ENCODE data around the gene LRRC53.

DNA sequence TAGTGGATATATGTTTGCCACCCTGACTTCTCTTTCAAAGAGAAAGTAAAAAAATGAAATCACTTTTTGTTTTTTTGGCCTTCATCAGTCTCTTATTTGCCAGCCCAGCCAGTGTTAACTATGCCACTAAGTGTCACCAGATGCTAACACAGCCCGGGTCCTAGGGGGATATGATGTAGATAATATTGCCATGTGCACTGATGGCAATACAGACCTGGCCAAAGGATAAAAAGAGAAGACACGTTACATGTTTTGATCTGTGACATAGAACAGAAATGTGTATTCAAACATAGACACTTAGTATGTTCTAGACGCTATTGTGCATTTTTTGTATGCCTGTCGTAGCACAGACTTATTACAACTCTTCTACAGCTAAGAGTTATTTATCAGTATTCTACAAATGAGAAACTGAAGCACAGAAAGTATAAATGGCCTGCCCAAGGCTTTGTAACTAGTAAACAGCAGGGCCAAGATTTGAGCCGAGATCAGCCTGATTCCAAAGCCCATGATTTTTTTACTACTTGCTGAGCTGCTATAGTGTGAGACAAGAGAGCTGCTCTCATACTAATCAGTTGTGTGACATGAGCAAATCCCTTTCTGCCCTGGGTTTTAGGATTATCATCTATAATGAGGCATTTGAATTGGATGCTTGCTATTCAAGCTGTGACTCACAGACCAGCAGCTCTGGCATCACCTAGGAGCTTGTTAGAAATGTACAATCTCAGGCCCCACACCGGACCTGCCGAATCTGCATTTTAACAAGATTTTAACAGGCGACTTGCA lies 6.3 kb downstream of the LRRC53 start:
- TF ChIP-seq, protein P1, sequence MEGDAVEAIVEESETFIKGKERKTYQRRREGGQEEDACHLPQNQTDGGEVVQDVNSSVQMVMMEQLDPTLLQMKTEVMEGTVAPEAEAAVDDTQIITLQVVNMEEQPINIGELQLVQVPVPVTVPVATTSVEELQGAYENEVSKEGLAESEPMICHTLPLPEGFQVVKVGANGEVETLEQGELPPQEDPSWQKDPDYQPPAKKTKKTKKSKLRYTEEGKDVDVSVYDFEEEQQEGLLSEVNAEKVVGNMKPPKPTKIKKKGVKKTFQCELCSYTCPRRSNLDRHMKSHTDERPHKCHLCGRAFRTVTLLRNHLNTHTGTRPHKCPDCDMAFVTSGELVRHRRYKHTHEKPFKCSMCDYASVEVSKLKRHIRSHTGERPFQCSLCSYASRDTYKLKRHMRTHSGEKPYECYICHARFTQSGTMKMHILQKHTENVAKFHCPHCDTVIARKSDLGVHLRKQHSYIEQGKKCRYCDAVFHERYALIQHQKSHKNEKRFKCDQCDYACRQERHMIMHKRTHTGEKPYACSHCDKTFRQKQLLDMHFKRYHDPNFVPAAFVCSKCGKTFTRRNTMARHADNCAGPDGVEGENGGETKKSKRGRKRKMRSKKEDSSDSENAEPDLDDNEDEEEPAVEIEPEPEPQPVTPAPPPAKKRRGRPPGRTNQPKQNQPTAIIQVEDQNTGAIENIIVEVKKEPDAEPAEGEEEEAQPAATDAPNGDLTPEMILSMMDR (IDR thresholded peaks at IDR 0.05; ENCODE audit: poor library complexity), result no peak
- TF ChIP-seq EZH2 (IDR thresholded peaks at IDR 0.05; ENCODE audit: borderline replicate concordance), result no peak

All from hepatocyte (in vitro differentiated cells).